Osteoblast (primary cell): Measurements from ENCODE around the gene USP43. TPM values are rescaled to one million over a fixed set of nuclear protein-coding genes. Genes with fewer than 3 reads are reported as not detected.
"Not testable (repeated sequence)": the region's sequence is repeated elsewhere in the genome, so short reads cannot be mapped to it uniquely, and the experiment has no call there.

Experiments used
- DNase-seq: peaks from one replicate; pipeline ENCODE4 v3.0.0; 2011; ENCODE audit warnings: low spot score, mixed read lengths; ENCODE audit not compliant: insufficient read length; ENCODE audit errors: missing footprints
- H2AFZ ChIP-seq: 2 replicates; pipeline ENCODE4 v1.6.0; 2011; ENCODE audit warnings: mild to moderate bottlenecking, low read length
- H3K27ac ChIP-seq: 2 replicates; pipeline ENCODE4 v1.5.1; 2011; ENCODE audit warnings: mild to moderate bottlenecking, low read depth, low read length, moderate library complexity
- H3K27me3 ChIP-seq: 2 replicates; pipeline ENCODE4 v1.6.0; 2012; ENCODE audit warnings: mild to moderate bottlenecking, control low read depth, inconsistent platforms, low read length, moderate library complexity; ENCODE audit not compliant: insufficient read depth
- H3K36me3 ChIP-seq: 2 replicates; pipeline ENCODE4 v1.5.1; 2011; ENCODE audit warnings: mild to moderate bottlenecking, low read length, control low read depth, moderate library complexity; ENCODE audit not compliant: insufficient read depth
- H3K4me1 ChIP-seq: 2 replicates; pipeline ENCODE4 v1.5.1; 2011; ENCODE audit warnings: mild to moderate bottlenecking, low read length, control low read depth, moderate library complexity; ENCODE audit not compliant: insufficient read depth
- H3K4me2 ChIP-seq: 2 replicates; pipeline ENCODE4 v1.6.0; 2011; ENCODE audit warnings: mild to moderate bottlenecking, low read length; ENCODE audit not compliant: insufficient read depth
- H3K4me3 ChIP-seq: fragments of 200-600 bp; sonication (generic); 3 replicates; pipeline ENCODE4 v1.5.1; 2012; ENCODE audit warnings: mild to moderate bottlenecking, low read length, inconsistent platforms; ENCODE audit not compliant: insufficient read depth
- H3K79me2 ChIP-seq: 2 replicates; pipeline ENCODE4 v1.6.0; 2012; ENCODE audit warnings: mild to moderate bottlenecking, low read length, control low read depth, inconsistent platforms; ENCODE audit not compliant: insufficient read depth
- H3K9me3 ChIP-seq: 2 replicates; pipeline ENCODE4 v1.5.1; 2011; ENCODE audit warnings: low read depth, low read length, control low read depth
- H4K20me1 ChIP-seq: 2 replicates; pipeline ENCODE4 v1.6.0; 2012; ENCODE audit warnings: mild to moderate bottlenecking, low read length, control low read depth; ENCODE audit not compliant: insufficient read depth
- total RNA-seq: library from RNA; depleted of rRNA; stranded (reverse); fragments of >200 nt; gene quantifications from 2 replicates; pipeline ENCODE4 v1.2.3, GENCODE V29; 2012
- TF ChIP-seq, protein P1 (sequence below): IDR thresholded peaks from 2 replicates; pipeline ENCODE4 v1.5.1; 2011; ENCODE audit warnings: mild to moderate bottlenecking, low read depth, low read length, moderate library complexity; ENCODE audit errors: extremely low read depth

Gene USP43
- total RNA-seq, 1 donor: 0.36 TPM

DNA sequence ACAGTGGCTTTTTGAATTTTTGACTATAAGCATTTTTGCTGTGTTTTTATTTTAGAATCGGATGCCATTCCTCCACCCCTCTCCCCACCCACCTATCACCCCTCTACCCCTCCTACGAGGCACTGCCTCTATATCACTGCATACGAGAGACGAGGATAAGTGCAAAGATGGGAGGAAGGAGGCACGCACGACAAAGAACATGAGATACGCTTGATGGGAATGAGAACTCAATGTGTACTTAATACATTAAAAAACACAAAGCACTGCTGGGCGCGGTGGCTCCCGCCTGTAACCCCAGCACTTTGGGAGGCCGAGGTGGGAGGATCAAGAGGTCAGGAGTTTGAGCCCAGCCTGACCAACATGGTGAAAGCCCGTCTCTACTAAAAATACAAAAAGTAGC, 8.8 kb upstream of the USP43 start:
- Histone ChIP-seq H2AFZ (no peak overlapping the region), H3K4me3 (no peak overlapping the region)

DNA sequence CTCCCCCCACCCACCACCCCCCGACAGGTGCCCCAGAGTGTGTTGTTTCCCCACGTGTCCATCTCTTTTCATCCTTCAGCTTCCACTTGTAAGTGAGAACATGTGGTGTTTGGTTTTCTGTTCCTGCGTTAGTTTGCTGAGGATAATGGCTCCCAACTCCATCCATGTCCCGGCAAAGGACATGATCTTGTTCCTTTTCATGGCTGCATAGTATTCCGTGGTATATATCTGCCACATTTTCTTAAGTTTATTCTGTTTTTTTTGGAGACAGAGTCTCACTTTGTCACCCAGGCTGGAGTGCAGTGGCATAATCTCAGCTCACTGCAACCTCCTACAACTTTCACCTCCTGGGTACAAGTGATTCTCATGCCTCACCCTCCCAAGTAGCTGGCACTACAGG, 4.9 kb upstream of the USP43 start:
- H3K36me3 ChIP-seq, H3K27ac ChIP-seq, H3K9me3 ChIP-seq, H3K79me2 ChIP-seq, DNase-seq, H3K4me2 ChIP-seq, H3K4me3 ChIP-seq, H3K27me3 ChIP-seq, H4K20me1 ChIP-seq, H3K4me1 ChIP-seq, H2AFZ ChIP-seq: not testable (repeated sequence)

More for the DNA sequence above, 8.8 kb upstream of the USP43 start:
- no peaks in the 10 kb centered on the region for H3K36me3 ChIP-seq
- H3K27me3 ChIP-seq: no peaks in the 10 kb centered on the region
- no peaks in the 10 kb centered on the region for H3K9me3 ChIP-seq
- H4K20me1 ChIP-seq: no peaks in the 10 kb centered on the region
- peak; percentile 69 for DNase-seq
- no peaks in the 10 kb centered on the region for H3K79me2 ChIP-seq
- H3K4me1 ChIP-seq: no peaks in the 10 kb centered on the region
- no peak overlapping the region for H3K27ac ChIP-seq
- H3K4me2 ChIP-seq: no peak overlapping the region
- TF ChIP-seq, protein P1, sequence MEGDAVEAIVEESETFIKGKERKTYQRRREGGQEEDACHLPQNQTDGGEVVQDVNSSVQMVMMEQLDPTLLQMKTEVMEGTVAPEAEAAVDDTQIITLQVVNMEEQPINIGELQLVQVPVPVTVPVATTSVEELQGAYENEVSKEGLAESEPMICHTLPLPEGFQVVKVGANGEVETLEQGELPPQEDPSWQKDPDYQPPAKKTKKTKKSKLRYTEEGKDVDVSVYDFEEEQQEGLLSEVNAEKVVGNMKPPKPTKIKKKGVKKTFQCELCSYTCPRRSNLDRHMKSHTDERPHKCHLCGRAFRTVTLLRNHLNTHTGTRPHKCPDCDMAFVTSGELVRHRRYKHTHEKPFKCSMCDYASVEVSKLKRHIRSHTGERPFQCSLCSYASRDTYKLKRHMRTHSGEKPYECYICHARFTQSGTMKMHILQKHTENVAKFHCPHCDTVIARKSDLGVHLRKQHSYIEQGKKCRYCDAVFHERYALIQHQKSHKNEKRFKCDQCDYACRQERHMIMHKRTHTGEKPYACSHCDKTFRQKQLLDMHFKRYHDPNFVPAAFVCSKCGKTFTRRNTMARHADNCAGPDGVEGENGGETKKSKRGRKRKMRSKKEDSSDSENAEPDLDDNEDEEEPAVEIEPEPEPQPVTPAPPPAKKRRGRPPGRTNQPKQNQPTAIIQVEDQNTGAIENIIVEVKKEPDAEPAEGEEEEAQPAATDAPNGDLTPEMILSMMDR: no peak

- TF ChIP-seq, protein P1: no peak
Observed at GRCh38 chr17:9643611-9644010, 1.7 kb upstream of the USP43 start.

GRCh38 chr17:9645851-9646545, 681 bp downstream of the USP43 start:
- Histone ChIP-seq H2AFZ (no peak overlapping the region), H3K4me2 (no peak overlapping the region), H3K4me1 (peaks cover 3% of the 10 kb centered on the region), H3K27ac (no peak overlapping the region), H3K27me3 (peaks cover 15% of the 10 kb centered on the region), H3K36me3 (no peaks in the 10 kb centered on the region), H4K20me1 (no peaks in the 10 kb centered on the region), H3K79me2 (no peaks in the 10 kb centered on the region), H3K4me3 (no peak overlapping the region), H3K9me3 (no peaks in the 10 kb centered on the region)
- DNase-seq: no peak
- TF ChIP-seq, protein P1: no peak

More at GRCh38 chr17:9643611-9644010, 1.7 kb upstream of the USP43 start:
- Histone ChIP-seq H3K36me3 (no peaks in the 10 kb centered on the region), H3K4me3 (no peak overlapping the region), H3K79me2 (no peaks in the 10 kb centered on the region), H4K20me1 (no peaks in the 10 kb centered on the region), H3K27me3 (peaks cover 15% of the 10 kb centered on the region), H3K9me3 (no peaks in the 10 kb centered on the region), H3K4me1 (peaks cover 3% of the 10 kb centered on the region), H3K4me2 (no peak overlapping the region), H3K27ac (no peak overlapping the region), H2AFZ (no peak overlapping the region)
- peak; percentile 52 for DNase-seq
